Measurements from ENCODE around the gene GATAD1. TPM values are rescaled to one million over a fixed set of nuclear protein-coding genes. Genes with fewer than 3 reads are reported as not detected.

Gene GATAD1
- total RNA-seq, 1 experiment from 2014 or later, result 27.0 TPM

DNA sequence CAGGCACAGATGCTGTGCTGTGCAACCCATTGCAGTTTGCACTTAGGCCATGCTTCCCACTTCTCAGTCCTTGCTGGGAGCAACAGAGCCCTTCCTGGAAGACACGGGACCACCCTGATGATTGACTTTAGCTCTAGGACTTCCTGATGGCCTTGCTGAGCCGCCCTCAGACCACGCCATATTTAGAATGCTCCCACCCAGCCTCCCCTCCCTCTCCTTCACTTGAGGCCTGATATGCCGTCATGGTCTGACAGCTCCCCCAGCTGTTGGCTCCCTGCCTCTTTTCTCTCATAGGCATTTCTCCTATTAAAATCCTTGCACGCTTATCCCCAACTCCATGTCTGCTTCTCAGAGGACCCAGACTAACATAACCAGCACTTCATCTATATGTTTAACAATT, 29.4 kb upstream of the GATAD1 start:
- Histone ChIP-seq H3K4me3 (ENCODE audit: low read depth in 2 of 2, low read length in 2 of 2) (no peak overlapping the region), H3K4me1 (ENCODE audit: control insufficient read depth, insufficient read depth, low read length) (no peaks in the 10 kb centered on the region), H3K36me3 (ENCODE audit: control insufficient read depth, insufficient read depth, low read length) (no peaks in the 10 kb centered on the region), H3K27ac (ENCODE audit: low read length) (no peak overlapping the region), H3K9me3 (ENCODE audit: control insufficient read depth, insufficient read depth, low read depth, low read length) (no peaks in the 10 kb centered on the region), H3K27me3 (ENCODE audit: control insufficient read depth, insufficient read depth, low read length) (peaks cover 2% of the 10 kb centered on the region; the same call in 1 of the 2 replicates)
- intact Hi-C loops (cut with micrococcal nuclease; ENCODE audit: unreplicated experiment), result no loop called here
- ChIA-PET POLR2A (no interaction called here), CTCF (interaction anchor here (0.5 to 0.7 kb wide), 2 partner anchors 29 to 122 kb away, joined by 3 to 4 read pairs; partner anchors contain the start of gene GATAD1)
- in situ Hi-C loops (cut with HindIII; ENCODE audit: low pct_unique_long_range_greater_than_20kb, low sequenced_read_pairs), result no loop called here
- no TSS peak for BruUV-seq (replicated peaks)
- DNase-seq (ENCODE audit: low read depth, low spot score) (no peak), ATAC-seq (no peak)
- TF ChIP-seq, protein P1, sequence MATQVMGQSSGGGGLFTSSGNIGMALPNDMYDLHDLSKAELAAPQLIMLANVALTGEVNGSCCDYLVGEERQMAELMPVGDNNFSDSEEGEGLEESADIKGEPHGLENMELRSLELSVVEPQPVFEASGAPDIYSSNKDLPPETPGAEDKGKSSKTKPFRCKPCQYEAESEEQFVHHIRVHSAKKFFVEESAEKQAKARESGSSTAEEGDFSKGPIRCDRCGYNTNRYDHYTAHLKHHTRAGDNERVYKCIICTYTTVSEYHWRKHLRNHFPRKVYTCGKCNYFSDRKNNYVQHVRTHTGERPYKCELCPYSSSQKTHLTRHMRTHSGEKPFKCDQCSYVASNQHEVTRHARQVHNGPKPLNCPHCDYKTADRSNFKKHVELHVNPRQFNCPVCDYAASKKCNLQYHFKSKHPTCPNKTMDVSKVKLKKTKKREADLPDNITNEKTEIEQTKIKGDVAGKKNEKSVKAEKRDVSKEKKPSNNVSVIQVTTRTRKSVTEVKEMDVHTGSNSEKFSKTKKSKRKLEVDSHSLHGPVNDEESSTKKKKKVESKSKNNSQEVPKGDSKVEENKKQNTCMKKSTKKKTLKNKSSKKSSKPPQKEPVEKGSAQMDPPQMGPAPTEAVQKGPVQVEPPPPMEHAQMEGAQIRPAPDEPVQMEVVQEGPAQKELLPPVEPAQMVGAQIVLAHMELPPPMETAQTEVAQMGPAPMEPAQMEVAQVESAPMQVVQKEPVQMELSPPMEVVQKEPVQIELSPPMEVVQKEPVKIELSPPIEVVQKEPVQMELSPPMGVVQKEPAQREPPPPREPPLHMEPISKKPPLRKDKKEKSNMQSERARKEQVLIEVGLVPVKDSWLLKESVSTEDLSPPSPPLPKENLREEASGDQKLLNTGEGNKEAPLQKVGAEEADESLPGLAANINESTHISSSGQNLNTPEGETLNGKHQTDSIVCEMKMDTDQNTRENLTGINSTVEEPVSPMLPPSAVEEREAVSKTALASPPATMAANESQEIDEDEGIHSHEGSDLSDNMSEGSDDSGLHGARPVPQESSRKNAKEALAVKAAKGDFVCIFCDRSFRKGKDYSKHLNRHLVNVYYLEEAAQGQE (IDR thresholded peaks at IDR 0.05; ENCODE audit: insufficient read depth in 1 of 2, low read depth in 2 of 2, low read length in 1 of 2), result no peak

DNA sequence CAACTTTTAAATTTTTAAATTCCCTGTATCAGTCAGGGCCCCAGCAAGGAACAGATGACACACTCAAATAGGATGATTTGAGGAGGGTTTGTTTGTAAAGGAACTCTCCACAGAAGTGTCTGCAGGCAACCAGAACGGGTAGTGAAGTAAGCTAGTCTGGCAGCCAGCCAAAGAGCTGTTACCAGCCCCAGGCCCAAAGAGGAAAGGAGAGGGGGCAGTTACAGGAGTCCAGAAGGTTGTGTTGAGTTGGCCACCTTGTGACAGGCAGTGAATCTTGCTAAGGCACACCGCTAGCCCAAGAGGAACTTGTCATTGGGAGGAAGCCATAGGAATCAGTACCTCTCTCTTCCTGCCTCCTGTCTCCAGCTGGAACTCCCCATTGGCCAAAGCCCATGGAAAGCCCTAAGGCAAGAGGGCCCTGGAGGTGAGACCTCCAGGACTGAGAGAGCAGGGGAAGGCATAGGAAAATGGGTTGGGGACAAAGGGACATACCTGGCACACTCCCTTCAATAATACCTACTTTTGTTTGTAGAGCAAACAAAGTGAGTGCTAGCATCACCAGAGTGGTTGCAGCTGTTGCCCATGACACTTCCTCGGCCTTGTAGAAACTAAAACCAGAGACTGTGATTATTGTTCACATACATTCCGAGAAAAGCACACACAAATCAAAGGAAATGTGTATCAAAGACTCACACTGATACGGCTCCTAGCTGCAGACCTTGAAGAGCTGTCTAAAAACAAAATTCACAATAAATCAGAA, 25.4 kb upstream of the GATAD1 start:
- no peak overlapping the region for H3K4me3 ChIP-seq (ENCODE audit: low read depth in 2 of 2, low read length in 2 of 2)
- no peak for ATAC-seq
- no peaks in the 10 kb centered on the region for H3K27me3 ChIP-seq (ENCODE audit: control insufficient read depth, insufficient read depth, low read length)
- no peaks in the 10 kb centered on the region for H3K9me3 ChIP-seq (ENCODE audit: control insufficient read depth, insufficient read depth, low read depth, low read length)
- peaks cover 6% of the 10 kb centered on the region; the same call in 1 of the 2 replicates for H3K4me1 ChIP-seq (ENCODE audit: control insufficient read depth, insufficient read depth, low read length)
- CTCF ChIA-PET, result no interaction called here
- no peak for DNase-seq (ENCODE audit: low read depth, low spot score)
- in situ Hi-C loops (cut with HindIII; ENCODE audit: low pct_unique_long_range_greater_than_20kb, low sequenced_read_pairs) (no loop called here), intact Hi-C loops (cut with micrococcal nuclease; ENCODE audit: unreplicated experiment) (no loop called here)
- TF ChIP-seq, protein P2, sequence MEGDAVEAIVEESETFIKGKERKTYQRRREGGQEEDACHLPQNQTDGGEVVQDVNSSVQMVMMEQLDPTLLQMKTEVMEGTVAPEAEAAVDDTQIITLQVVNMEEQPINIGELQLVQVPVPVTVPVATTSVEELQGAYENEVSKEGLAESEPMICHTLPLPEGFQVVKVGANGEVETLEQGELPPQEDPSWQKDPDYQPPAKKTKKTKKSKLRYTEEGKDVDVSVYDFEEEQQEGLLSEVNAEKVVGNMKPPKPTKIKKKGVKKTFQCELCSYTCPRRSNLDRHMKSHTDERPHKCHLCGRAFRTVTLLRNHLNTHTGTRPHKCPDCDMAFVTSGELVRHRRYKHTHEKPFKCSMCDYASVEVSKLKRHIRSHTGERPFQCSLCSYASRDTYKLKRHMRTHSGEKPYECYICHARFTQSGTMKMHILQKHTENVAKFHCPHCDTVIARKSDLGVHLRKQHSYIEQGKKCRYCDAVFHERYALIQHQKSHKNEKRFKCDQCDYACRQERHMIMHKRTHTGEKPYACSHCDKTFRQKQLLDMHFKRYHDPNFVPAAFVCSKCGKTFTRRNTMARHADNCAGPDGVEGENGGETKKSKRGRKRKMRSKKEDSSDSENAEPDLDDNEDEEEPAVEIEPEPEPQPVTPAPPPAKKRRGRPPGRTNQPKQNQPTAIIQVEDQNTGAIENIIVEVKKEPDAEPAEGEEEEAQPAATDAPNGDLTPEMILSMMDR (IDR thresholded peaks at IDR 0.05), result no peak
- no peak for TF ChIP-seq TCF7L2 (IDR thresholded peaks at IDR 0.05; ENCODE audit: low read depth, low read length)
- TF ChIP-seq, protein P1 (IDR thresholded peaks at IDR 0.05; ENCODE audit: insufficient read depth in 1 of 2, low read depth in 2 of 2, low read length in 1 of 2), result no peak
- no peak overlapping the region for H3K27ac ChIP-seq (ENCODE audit: low read length)
- POLR2A ChIA-PET, result no interaction called here
- BruUV-seq (replicated peaks), result no TSS peak
- no peaks in the 10 kb centered on the region for H3K36me3 ChIP-seq (ENCODE audit: control insufficient read depth, insufficient read depth, low read length)

All from Panc1 (cell line).